Thymus (tissue), 14 donors: ENCODE results near the gene FCGBP. TPM values are rescaled to one million over a fixed set of nuclear protein-coding genes. Genes with fewer than 3 reads are reported as not detected.

Experiments
- DNase-seq, 9 donors: peaks; one replicate each; pipeline ENCODE4 v3.0.0-alpha.2; 2013; ENCODE audit warnings: low spot score in 9 of 9, low read depth in 6 of 9, missing footprints in 1 of 9
- H3K27ac ChIP-seq, 2 donors: one replicate each; pipeline ENCODE4 v1.5.1; 2013; ENCODE audit warnings: control low read depth in 1 of 2, low read depth in 1 of 2, low read length in 1 of 2, mild to moderate bottlenecking in 1 of 2, moderate library complexity in 1 of 2
- H3K27me3 ChIP-seq, 2 donors: one replicate each; pipeline ENCODE4 v1.5.1; 2013; ENCODE audit warnings: low read length in 1 of 2; ENCODE audit not compliant: control insufficient read depth in 2 of 2, insufficient read depth in 1 of 2
- H3K36me3 ChIP-seq, 2 donors: one replicate each; pipeline ENCODE4 v1.5.1; 2013; ENCODE audit warnings: low read length in 1 of 2, mild to moderate bottlenecking in 1 of 2, moderate library complexity in 1 of 2; ENCODE audit not compliant: control insufficient read depth in 2 of 2, insufficient read depth in 2 of 2
- H3K4me1 ChIP-seq, 2 donors: one replicate each; pipeline ENCODE4 v1.5.1; 2013; ENCODE audit warnings: low read length in 2 of 2; ENCODE audit not compliant: control insufficient read depth in 2 of 2, insufficient read depth in 2 of 2
- H3K4me3 ChIP-seq, 2 donors: one replicate each; pipeline ENCODE4 v1.5.1; 2013; ENCODE audit warnings: low read length in 2 of 2, control low read depth in 1 of 2, mild to moderate bottlenecking in 1 of 2
- H3K9me3 ChIP-seq, 2 donors: one replicate each; pipeline ENCODE4 v1.5.1; 2013; ENCODE audit warnings: low read length in 1 of 2, mild to moderate bottlenecking in 1 of 2; ENCODE audit not compliant: control insufficient read depth in 2 of 2, insufficient read depth in 1 of 2
- WGBS: extraction: QIAGEN DNeasy Blood & Tissue Kit; methylation state at CpG from one replicate; pipeline ENCODE4 v1.1.7; 2013; 5-methylcytosine and 5-hydroxymethylcytosine counted together
- long read RNA-seq, 10 donors: transcript quantifications; one replicate each; lab custom pipeline, GENCODE V29; 2026
- polyA plus RNA-seq: library from polyadenylated mRNA; stranded (reverse); fragments of 200-250 nt; gene quantifications from one replicate; pipeline ENCODE4 v1.2.3, GENCODE V29; 2013
- total RNA-seq: library from RNA; stranded (reverse); fragments of 120-200 nt; gene quantifications from one replicate; pipeline ENCODE4 v1.2.4, GENCODE V29; 2013
- donor health status: healthy.

FCGBP gene
- total RNA-seq = 4.6 TPM
- polyA plus RNA-seq = 7.7 TPM
- long read RNA-seq, donor 1 = 0 reads
- long read RNA-seq, donor 2, partial matches to known transcripts = 7 of 7 reads
- long read RNA-seq, donor 2, other reads (novel, unspliced or antisense) = 0 of 7 reads
- long read RNA-seq, donor 3, partial matches to known transcripts = 13 of 13 reads
- long read RNA-seq, donor 3, other reads (novel, unspliced or antisense) = 0 of 13 reads
- long read RNA-seq, donor 4, partial matches to known transcripts = 11 of 11 reads
- long read RNA-seq, donor 4, other reads (novel, unspliced or antisense) = 0 of 11 reads
- long read RNA-seq, donor 5, partial matches to known transcripts = 9 of 9 reads
- long read RNA-seq, donor 5, other reads (novel, unspliced or antisense) = 0 of 9 reads
- long read RNA-seq, donor 6 = 0 reads
- long read RNA-seq, donor 7 = 0 reads
- long read RNA-seq, donor 8 = 0 reads
- long read RNA-seq, donor 9 = 0 reads
- long read RNA-seq, donor 10 = 0 reads

- H3K4me1 ChIP-seq = peaks cover 0 to 19% of the 10 kb centered on the region in 2 donors
- no peaks in the 10 kb centered on the region for H3K36me3 ChIP-seq
- 86% methylated on average over 5 of the region's 5 CpGs for WGBS
- no peak within 1 kb of the TSS for H3K4me3 ChIP-seq
- H3K27ac ChIP-seq = no peak within 1 kb of the TSS
- no peaks in the 10 kb centered on the region for H3K27me3 ChIP-seq
- DNase-seq = no peak
- H3K9me3 ChIP-seq = peaks cover 0 to 2% of the 10 kb centered on the region in 2 donors
These were observed at the start of gene FCGBP for GRCh38 chr19:39934584-39935363. TSS of gene FCGBP (minus strand) at chr19:39934634.

- Histone ChIP-seq H3K36me3 (peaks cover 29 to 31% of the 10 kb centered on the region in 2 donors), H3K9me3 (peaks cover 0 to 3% of the 10 kb centered on the region in 2 donors), H3K27me3 (no peaks in the 10 kb centered on the region), H3K27ac (no peak overlapping the region), H3K4me1 (no peaks in the 10 kb centered on the region), H3K4me3 (no peak overlapping the region)
- DNase-seq = no peak
- 86% methylated on average over 5 of the region's 5 CpGs for WGBS
These were observed 49.4 kb upstream of the FCGBP start for GRCh38 chr19:39983695-39984300.

- 100% methylated on average over 1 of the region's 1 CpG for WGBS
- peaks cover 37 to 40% of the 10 kb centered on the region in 2 donors for H3K36me3 ChIP-seq
- H3K4me1 ChIP-seq = no peaks in the 10 kb centered on the region
- no peaks in the 10 kb centered on the region for H3K27me3 ChIP-seq
- H3K4me3 ChIP-seq = no peak overlapping the region
- peaks cover 0 to 3% of the 10 kb centered on the region in 2 donors for H3K9me3 ChIP-seq
- no peak for DNase-seq
- H3K27ac ChIP-seq = no peak overlapping the region
These were observed 48.4 kb upstream of the FCGBP start for GRCh38 chr19:39982883-39983282.

- WGBS = 95% methylated on average over 24 of the region's 24 CpGs
- Histone ChIP-seq H3K9me3 (no peaks in the 10 kb centered on the region), H3K4me1 (peaks cover 3 to 19% of the 10 kb centered on the region in 2 donors), H3K36me3 (peaks cover 54 to 56% of the 10 kb centered on the region in 2 donors), H3K4me3 (no peak overlapping the region), H3K27me3 (no peaks in the 10 kb centered on the region), H3K27ac (no peak overlapping the region)
- no peak for DNase-seq
These were observed 40.1 kb upstream of the FCGBP start for GRCh38 chr19:39974377-39975155.

- H3K4me1 ChIP-seq = peaks cover 3 to 23% of the 10 kb centered on the region in 2 donors
- peak overlapping the region; percentile 91 to 99 for H3K4me3 ChIP-seq
- H3K27ac ChIP-seq = peak overlapping the region; percentile 72 to 86
- peaks cover 33 to 37% of the 10 kb centered on the region in 2 donors for H3K36me3 ChIP-seq
- WGBS = 7% methylated on average over 21 of the region's 21 CpGs
- no peaks in the 10 kb centered on the region for H3K27me3 ChIP-seq
- peak in 1 of 9 donors; percentile 8 for DNase-seq
- H3K9me3 ChIP-seq = no peaks in the 10 kb centered on the region
These were observed 37.1 kb upstream of the FCGBP start for GRCh38 chr19:39971380-39972035.

GRCh38 chr19:39970675-39971379, 36.4 kb upstream of the FCGBP start, which contains the start of gene PSMC4:
TSS of gene PSMC4 (plus strand) at chr19:39971165. CDS start at chr19:39971203, 38 bp downstream.
- Histone ChIP-seq H3K27ac (peak within 1 kb of the TSS; percentile 92 to 95), H3K4me3 (peak within 1 kb of the TSS; percentile 91 to 99), H3K36me3 (peaks cover 33 to 37% of the 10 kb centered on the region in 2 donors), H3K4me1 (peaks cover 3 to 23% of the 10 kb centered on the region in 2 donors), H3K27me3 (no peaks in the 10 kb centered on the region), H3K9me3 (no peaks in the 10 kb centered on the region)
- DNase-seq = peak; percentile 94 to 99 (median 97)
- under 1% methylated on average over 47 of the region's 47 CpGs for WGBS

- Histone ChIP-seq H3K27ac (peak overlapping the region; percentile 92 to 95), H3K27me3 (no peaks in the 10 kb centered on the region)
- 7% methylated on average over 11 of the region's 11 CpGs for WGBS
These were observed 35.9 kb upstream of the FCGBP start for GRCh38 chr19:39970425-39970674.

More at GRCh38 chr19:39970425-39970674, 35.9 kb upstream of the FCGBP start:
- H3K4me3 ChIP-seq = peak overlapping the region; percentile 91 to 99
- H3K36me3 ChIP-seq = peaks cover 31 to 33% of the 10 kb centered on the region in 2 donors
- H3K4me1 ChIP-seq = peaks cover 3 to 23% of the 10 kb centered on the region in 2 donors
- no peak for DNase-seq
- no peaks in the 10 kb centered on the region for H3K9me3 ChIP-seq
